ENCODE results near the gene GMIP.
"Not testable (repeated sequence)": the region's sequence is repeated elsewhere in the genome, so short reads cannot be mapped to it uniquely, and the experiment has no call there.

GMIP gene

DNA sequence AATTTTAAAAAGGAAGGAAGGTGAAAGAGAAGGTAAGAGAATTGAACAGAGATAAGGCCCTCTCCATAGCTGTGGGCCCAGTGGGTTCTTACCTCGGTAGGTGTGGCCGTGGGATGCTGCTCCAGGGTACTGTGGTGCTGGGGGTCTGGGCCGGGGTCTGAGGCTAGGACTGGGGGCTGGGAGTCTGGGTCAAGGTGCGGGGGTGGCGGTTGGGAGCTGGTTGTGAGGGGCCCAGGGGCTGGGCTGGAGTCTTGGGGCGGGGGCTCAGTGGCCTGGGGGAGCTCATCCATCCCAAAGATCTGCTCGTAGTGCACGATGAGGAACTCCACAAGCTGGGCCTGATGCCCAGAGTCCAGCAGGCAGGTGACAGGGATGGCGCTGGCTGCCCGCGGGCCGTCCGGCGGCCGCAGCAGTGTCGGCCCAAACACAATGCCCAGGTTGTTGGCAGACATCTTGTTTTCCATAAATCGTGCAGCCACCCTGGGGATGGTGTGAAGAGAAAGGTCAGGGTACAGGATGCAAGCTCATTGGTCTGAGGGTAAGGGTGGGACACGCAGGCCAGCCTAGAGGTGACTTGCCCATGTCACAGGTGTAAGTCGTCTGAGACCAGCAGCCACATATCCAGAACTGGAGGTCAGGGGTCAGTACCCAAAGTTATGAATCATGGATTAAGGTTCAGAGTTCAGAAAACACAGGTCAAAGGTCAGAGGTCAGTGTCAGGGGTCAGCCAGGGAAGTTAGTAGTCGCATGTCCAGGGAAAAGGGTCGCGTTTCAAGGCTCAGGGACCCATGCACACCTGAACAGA is 9.5 kb downstream of the GMIP start:
- DNase-seq, result no peak

DNA sequence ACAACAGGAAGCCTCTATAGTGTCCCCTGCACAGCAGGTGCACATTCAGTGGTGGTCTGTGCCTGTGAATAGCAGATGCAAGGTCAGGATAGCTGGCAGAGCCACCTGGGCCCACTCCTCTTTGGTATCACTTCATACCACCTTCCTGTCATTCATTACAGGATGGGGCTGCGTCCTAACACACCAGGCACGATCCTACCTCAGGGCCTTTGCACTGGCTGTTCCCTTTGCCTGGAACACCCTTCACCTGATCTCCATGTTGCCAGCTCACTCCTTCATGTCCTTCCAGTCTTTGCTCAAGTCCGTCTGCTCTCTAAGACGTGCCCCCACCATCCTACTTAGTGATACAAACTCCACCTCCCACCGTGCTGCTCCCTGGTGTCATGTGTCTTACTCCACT is 10.8 kb downstream of the GMIP start:
- no peak for DNase-seq

DNA sequence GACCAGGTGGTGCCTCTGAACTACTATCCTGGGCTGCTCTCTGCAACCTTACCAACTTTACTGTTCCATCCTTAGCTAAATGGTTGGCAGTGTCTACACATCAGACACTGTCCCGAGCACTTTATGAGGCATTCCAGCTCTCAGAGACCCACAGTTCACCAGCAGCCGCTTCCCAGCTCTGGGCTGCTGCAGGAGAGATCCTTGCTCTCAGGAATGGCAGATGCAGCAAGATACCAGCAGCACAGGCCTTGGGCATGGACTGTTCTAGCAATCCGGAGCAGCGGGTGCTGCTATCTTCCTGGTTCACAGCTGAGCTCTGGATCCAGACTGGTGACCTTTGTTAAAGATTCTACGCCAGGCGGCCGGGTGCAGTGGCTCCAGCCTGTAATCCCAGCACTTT is 12.1 kb downstream of the GMIP start:
- no peak for DNase-seq

DNA sequence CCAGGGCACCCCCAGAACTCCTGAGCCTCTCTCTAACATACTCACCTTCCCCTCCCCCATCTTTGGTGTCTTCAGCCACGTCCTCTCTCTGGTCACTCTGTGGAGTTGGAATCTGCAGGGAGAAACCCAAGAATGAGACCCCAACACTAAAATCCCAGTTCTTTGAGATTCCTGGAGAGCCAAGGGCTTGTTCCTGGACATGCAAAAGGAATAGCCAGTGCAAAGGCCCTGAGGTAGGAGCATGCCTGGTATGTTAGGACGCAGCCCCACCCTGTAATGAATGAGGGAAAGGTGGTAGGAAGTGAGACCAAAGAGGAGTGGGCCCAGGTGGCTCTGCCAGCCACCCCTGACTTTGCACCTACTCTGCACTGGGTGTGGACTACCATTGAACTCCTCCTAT is 13.0 kb downstream of the GMIP start:
- DNase-seq, result no peak

DNA sequence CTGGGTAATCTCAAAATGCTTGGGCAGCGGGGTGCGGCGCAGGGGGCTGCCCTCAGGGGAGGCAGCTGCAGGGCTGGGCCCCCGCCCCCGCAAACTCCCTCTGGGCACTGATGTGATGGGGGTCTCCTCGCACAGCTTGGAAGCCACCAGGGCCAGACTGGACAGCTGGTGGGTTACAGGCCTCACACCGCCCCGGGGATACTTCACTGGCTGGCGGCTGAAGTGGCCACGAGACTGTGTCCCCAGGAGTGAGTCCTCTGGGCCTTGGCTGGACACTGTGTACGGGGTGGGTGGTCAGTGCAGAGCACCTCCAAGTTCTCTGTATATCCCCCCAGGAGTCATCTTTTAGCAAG is 13.4 kb downstream of the GMIP start:
- no peak for DNase-seq

DNA sequence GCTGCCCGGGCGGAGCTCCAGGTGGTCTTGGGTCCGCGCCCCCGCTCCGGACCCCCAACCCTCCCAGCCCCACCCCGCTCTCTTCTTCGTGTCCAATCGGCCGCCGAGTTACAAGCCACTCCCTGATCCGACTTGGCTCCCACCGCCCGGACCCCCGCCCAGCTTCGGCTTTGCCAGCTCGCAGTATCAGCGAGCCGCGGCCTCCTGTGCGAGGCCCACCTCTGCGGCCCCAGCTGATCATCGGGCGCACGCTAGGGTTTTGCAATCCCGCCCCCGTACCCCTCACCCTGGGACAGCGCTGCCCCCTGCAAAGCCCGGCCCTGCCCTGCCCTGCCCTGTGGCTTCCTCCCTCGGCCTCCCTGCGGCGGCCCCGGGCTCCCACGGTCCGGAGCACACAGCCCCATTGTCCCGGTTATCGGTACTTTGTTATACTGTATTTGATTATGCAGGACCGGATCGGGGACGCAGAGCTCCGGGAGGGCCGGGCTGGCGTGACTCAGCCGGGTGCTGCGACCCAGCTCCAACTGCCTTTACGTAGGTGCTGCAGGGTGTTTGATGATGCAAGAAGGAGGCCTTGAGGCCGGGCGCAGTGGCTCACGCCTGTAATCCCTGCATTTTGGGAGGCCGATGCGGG is 14.8 kb downstream of the GMIP start:
- peak; percentile 86 for DNase-seq

DNA sequence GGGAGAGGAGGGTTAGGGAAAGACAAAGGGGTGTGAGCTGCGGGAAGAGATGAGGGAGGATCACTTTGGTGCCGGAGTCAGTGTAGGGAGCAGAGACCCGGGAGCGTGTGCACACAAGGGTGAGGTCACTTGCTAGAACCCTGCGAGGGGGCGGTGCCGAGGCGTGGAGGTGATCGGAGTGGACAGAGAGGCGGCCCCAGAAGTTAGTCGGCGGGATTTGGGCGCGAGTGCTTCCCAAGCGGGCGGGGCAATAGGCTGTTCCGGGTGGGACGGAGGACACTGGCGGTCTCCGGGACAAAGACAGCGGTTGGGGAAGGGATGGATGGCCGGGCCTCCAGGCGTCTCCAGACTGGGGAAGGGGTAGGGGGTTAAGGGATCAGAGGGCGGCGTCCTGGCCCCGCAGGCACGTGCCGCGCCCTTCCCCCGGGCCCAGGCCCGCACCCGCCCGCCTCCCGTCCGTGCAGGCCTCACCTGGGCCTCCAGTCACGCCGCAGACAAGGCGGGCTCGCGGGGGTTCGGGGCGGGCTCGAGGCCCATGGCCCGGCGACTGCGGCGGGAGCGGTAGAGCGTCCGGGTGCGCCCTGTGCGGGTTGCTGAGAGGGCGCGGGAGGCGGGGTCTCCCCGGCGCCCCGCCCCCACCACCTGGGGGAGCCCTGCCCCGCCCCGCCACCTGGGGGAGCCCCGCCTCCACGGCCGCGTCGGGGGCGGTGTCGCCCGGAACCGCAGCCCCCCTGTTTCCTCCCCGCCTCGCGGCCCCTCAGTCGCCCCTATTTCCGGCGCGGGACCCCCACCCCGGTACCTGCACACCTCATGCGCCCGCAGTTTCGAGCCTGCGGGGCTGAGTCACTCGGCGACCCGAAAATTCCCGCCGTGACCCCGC is 15.6 kb downstream of the GMIP start, which contains the start of gene LPAR2:
LPAR2 (minus strand) TSS at position 600 of the 880 bp plus-strand sequence. CDS start 945 bp downstream, outside the sequence.
- DNase-seq, result peak; percentile 88

DNA sequence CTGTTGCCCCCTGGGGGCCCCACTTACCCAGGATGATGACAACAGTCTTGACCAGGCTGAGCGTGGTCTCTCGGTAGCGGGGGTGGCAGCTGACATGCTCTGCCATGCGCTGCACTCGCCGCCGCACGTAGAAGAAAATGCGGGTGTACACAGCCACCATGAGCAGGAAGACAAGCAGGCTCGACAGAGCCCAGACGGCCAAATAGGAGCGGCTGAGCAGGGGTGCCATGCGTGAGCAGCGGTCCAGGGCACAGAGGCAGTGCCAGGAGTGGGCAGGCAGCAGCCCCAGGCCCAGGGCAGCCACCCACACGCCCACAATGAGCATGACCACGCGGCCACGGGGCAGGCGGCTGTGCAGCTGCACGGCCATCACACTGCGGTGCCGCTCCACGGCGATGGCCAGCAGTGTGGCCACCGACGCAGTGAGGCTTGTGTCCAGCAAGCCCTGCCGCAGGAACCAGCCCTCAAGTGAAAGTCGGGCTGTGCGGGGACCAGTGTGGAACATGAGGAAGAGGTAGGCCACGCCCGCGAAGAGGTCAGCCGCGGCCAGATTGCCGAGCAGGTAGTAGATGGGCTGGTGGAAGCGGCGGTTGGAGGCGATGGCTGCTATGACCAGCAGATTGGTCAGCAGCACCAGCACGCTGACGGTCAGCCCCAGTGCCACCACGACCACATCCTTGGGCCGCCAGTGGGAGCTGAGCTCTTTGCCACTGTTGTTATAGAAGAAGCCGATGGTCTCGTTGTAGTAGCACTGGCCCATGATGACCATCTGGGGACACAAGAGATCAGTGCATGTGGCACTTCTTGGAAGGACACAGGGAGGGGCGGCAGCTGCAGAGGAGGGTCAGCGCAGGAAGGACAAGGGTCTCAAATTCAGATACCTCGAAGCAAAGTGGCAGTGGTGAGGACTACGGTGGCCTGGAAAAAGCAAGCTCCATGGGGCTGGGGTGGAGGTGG is 16.7 kb downstream of the GMIP start:
- no peak for DNase-seq

DNA sequence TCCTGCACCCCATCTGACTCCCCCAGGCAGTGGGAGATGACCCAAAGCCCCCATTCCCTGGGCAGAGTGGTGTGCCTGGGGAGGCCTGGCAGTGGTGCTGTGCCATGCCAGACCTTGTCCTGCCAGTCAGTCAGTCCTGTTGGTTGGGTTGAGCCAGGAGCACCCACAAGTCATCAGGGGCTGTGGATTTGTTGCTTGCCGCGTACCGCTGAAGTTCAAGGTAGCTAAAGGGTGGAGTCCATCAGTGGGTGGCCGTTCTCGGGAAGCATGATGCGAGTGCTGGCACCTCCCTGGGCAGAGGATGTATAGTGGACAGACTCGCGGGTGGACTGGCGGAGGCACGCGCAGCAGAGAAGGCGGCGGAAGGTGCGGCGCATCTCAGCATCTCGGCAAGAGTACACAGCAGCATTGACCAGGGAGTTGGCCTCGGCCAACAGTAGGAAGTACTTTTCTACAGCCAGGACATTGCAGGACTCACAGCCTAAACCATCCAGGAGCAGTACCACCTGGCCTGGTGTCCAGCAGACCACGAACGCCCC is 19.4 kb downstream of the GMIP start:
- no peak for DNase-seq

DNA sequence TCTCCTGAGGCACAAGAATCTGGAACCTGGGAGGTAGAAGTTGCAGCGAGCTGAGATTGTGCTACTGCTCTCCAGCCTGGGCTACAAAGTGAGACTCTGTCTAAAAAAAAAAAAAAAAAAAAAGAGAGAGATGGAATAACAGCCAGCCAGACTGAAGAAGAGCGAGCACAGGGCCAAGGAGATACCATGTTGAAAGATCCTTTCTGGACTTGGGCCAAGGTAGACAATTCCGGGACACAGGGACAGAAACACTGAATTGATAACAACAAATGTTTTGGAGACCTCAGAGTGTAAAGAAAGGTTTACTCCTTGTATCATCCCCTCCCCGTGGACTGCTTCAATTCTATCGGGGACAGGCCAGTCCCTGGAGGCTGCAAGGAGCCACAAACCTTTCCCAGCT is 20.1 kb downstream of the GMIP start:
- no peak for DNase-seq

DNA sequence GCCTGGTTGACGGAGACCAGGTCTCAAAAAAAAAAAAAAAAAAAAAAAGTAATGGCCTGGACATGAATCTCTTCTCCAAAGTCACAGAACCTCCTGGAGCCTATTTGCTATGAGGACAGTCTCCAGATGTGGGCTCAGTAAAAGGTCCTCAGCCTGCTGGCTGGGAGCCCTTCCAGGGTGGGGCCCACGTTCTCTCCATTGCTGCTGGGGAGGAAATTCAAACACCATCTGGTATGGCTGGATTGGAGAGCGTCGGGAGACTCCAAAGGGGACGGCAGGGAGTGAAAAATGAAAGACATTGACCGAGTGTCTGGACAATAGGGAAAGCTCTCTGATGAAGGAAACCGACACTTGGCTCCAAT is 23.6 kb downstream of the GMIP start:
- peak; percentile 40 for DNase-seq

DNA sequence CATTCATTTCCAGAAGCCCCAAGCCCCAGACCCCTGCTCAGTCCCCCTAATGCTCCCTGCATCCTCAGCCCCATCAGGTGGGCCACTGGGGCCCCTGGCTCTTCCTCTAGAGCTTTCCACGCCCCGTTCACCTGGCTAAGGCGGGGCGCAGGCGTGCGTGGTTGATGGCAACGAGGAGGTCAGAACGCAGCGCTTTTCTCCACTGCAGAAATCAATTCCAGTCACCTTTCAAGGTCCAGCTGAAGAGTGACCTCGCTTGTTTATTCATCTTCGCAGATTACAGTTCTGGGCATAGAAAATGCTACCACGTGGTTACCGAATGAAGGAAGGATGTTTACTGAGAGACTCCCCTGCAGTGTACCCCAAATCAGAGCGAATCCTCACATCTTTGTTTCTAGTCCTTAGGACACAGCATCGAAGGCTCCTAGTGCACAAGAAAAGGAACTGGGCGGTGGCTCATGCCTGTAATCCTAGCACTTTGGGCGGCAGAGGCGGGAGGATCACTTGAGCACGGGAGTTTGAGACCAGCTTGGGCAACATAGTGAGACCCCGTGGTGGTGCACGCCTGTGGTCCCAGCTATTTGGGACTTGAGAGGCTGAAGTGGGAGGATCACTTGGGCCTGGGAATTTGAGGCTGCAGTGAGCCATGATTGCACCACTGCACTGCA is 24.1 kb downstream of the GMIP start:
- DNase-seq, result peak; percentile 62

DNA sequence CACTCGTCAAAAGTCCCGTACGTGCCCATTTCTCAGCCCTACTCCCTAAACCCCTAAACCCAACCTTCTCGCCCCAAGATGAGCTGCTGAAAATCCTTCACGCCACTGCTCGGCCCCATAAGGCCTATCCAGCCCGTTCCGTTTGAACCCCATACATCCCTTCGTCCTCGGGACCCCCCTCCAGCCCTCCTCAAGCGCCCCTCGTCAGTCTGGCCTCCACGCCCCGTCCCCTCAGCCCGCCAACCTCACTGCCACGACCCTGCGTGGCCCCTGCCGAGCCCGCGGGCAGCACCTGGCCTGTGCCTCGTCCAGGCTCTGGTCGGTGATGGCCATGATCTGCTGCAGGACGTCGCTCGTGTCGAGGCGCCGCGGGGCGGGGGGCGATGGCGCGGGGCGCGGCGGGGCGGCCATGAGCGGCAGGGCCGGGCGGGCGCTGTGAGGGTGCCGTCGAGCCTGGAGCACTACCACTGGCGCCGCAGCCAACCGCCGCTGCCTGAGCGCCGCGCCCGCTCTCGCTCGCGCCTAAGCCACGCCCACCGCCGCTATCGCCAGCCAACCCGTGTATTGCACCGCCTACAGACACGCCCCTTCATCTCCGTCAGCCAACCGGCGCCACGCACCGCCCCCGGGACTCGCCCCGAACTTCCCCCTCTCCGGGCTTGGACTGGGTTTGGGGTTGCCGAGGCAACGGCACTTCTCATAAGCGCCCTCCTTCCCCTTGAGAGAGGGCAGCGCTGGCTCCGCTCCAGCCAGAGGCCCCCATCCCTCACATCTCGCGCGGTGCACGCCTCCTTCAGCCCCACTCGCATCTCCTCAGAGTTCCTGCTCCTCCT is 25.0 kb downstream of the GMIP start, which contains the start of gene PBX4:
PBX4 (minus strand) TSS at position 469 of the 833 bp plus-strand sequence; CDS start at position 411, 58 bp downstream.
- DNase-seq, result peak; percentile 99

DNA sequence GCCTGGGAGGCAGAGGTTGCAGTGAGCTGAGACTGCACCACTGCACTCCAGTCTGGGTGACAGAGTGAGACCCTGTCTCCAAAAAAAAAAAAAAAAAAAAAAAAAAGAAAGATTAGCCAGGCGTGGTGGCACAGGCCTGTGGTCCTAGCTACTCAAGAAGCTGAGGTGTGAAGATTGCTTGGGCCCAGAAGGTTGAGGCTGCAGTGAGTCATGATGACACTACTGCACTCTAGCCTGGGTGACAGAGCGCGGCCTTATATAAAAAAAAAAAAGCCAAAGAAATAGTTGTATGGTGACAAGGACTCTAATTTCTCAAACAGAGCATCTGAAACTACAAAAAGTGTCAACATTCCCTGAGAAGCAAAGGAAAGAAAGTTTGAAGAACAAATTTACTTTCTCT is 28.4 kb downstream of the GMIP start:
- no peak for DNase-seq

DNA sequence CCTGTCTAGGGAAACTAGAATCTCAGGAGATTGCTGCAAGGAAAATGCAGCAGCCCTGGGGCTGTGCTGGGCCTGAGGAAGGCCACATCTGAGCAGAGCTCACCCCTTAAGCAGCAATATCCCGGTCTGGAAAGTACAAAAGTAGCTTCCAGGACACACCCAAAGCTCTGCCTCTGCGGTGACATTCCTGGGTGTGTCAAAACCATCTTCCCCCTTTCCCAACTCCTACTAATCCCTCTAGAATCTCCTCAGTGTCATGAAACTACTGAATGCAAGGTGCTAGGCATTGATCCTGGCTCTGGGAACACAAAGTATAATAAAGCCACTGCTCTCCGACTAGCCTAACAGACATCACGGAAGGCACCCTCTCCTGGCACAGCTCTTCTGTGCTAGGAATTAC is 30.0 kb downstream of the GMIP start:
- no peak for DNase-seq

DNA sequence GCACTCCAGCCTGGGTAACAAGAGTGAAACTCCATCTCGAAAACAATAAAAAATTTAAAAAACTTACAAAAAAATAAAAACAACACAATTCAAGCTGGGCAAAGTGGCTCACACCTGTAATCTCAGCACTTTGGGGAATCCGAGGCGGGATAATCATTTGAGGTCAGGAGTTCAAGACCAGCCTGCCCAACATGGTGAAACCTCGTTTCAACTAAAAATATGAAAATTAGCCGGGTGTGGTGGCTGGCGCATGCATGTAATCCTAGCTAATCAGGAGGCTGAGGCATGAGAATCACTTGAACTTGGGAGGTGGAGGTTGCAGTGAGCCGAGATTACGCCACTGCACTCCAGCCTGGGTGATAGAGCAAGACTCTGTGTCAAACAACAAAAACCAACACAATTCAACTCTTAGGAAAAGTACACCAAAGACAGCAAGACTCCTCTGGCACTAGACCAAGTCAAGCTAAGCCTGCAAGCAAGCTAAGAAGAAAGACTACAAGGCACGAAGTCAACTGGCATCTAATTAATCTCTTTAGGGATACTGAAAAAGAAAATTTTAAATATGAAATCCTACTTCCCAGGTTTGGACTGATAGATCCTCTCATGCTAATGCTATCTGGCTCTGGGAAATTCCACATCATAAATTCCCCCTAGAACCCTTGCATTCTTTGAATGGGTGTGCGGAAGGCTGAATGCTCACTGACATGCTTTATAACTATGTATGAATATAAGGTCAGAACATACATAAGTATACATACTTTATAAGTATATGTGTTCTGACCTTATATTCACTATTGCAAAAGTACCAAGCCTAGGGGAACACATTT is 32.9 kb downstream of the GMIP start:
- DNase-seq, result no peak

DNA sequence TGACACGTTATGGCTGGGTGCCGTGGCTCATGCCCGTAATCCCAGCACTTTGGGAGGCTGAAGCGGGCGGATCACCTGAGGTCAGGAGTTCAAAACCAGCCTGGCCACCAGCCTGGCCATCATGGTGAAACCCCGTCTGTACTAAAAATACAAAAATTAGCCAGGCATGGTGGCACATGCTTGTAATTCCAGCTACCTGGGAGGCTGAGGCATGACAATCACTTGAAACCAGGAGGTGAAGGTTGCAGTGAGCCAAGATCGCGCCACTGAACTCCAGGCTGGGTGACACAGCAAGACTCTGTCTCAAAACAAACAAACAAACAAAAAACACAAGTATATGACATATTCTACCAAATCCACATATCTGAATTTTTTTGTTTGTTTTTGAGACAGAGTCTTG is 36.8 kb downstream of the GMIP start:
- DNase-seq, result not testable (repeated sequence)

DNA sequence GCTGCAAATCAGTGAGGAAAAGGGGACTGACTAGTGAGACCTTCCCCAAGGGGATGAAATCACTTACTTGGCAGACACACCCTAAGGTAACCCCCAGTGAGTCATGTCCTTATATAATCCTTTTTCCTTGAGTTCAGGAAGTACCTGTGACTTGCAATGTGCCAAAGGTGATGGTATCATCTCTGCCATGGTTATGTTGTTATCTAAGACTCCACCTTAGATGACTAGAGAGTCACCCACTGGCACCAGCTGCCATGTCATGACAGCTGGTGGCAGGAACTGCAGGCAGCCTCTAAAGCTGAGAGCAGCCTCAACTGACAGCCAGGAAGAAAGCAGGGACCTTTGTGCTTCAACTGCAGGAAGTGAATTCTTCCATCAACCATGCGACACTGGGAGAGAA is 37.4 kb downstream of the GMIP start:
- peak; percentile 75 for DNase-seq

DNA sequence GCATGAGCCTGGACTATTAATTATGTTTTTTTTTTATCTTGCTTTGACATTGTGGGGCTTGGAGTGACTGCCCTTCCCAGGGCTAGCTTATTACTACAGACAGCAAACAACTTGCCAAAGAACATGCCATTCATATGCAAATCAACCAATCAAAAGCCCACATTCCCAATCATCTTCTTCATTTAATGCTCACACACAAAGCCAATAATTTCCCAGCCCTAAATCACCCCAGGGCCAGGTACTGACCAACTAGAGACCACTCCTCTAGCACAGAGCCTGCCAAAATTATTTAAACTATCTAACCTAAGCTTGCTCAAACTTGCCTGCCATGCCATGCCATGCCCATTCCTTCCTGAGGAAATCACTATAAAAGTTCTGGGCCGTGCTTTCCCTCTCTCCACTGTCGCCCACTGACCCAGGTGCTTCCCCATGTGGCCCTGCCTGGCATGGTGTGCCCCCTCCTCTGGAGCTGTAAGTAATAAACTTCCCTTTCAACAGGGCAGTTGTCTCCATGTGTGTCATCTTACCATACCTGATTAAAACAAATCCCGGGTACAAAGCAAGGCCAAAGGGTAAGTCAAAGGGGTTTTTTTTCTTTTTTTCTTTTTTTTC is 40.6 kb downstream of the GMIP start:
- DNase-seq, result peak; percentile 42

Measured in NCI-H69 (cell line).